DMS79 treated with DMSO at 0.1 percent for 48 hours (cell line): Measurements from ENCODE around the gene FOXP1.

Experiments
- DNase-seq: peaks from one replicate; lab custom pipeline; 2025; lab: John Stamatoyannopoulos, UW

FOXP1 gene

GRCh38 chr3:71142441-71143161 is 440.9 kb downstream of the FOXP1 start:
- DNase-seq: no peak

DNA sequence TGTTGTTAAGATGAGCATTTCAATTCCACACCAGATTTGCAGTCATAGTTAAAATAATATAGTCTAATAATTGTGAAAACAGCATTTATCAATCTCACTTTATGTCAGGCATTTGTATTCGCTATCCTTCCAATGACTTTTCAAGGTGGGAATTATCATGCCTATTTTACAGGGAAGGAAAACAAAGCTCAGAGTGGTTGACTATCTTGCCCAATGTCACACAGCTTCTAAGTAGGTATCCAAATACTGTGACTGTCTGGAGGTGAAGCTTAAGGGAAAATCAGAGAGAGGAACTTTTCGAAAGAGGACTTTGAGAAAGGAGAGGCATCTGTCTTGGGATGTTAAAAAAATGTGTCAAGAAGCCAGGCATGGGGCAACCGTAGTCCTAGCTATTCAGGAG is 443.1 kb downstream of the FOXP1 start:
- DNase-seq: no peak

- DNase-seq: no peak
These were observed 444.0 kb downstream of the FOXP1 start for GRCh38 chr3:71139496-71139895.

DNA sequence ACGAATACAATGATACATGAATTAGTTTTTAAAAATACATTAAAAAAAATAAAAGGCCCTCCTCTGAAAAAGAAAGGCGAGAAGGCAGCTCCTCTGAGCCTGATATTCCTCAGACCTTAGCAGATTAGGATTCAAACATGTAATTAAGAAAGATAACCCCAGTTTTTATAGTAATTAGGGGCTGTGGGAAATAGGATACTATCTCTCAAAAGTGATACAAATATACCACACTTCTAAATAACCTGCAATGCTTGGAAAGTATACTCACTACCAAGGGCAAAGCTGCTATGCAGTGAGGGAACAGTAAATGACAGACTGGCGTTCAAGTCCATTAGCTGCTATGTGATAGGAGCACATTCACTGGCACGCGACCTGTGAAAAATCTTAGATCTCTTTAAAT is 445.1 kb downstream of the FOXP1 start:
- DNase-seq: no peak

GRCh38 chr3:71136276-71136675 is 447.3 kb downstream of the FOXP1 start:
- DNase-seq: no peak

DNA sequence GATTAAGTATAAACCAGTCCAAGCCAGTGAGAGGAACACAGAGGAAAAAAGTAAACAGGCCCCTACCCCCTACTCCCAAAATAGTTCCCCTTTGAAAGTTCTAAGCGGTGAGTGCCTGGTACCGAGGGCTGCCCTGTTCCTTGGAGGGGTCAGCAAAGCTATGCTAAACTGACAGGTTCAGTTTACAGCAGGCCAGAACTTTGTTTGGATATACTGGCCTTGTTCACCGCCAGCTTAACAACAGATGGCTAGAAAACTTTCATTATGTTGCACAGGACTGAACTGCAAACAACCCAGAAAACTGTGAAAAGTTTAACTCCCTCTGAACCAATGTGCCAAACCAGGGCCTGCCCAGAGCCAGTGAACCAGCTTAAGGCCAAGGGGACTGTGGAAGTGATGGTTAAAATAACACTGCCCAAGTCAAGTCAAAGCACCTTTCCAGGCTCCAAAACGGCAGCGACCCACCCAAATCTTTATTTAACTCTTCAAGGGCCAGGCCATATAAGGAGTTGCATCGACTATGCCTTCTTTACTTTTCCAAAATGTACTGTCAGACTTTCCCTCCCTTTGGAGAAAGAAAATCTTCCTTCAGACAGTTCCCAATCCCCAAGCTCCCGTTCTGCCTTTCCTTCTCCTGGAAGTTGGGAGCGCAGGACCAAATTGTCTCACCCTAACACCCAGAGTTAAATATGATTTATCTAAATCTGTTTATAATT is 448.0 kb downstream of the FOXP1 start:
- no peak for DNase-seq

DNA sequence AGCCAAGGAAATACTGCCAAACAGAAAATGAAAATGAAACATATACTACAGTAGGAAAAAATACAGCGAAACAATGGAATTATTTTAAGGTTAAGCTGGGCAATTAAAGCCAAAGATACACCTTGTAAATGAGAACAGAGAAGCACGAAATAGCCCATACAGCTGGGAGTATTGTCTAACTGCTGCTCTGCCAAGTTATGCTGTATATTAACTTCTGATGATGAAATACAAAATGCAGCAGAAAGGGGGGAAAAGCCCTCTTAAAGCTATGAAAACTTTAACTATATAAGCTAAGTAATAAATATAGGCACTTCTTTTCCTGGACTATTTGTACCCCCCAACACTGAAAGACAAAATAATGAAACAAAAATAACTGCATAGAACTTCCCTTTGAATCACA is 449.0 kb downstream of the FOXP1 start:
- no peak for DNase-seq

- DNase-seq: no peak
These were observed 449.7 kb downstream of the FOXP1 start for GRCh38 chr3:71133865-71134264.

DNA sequence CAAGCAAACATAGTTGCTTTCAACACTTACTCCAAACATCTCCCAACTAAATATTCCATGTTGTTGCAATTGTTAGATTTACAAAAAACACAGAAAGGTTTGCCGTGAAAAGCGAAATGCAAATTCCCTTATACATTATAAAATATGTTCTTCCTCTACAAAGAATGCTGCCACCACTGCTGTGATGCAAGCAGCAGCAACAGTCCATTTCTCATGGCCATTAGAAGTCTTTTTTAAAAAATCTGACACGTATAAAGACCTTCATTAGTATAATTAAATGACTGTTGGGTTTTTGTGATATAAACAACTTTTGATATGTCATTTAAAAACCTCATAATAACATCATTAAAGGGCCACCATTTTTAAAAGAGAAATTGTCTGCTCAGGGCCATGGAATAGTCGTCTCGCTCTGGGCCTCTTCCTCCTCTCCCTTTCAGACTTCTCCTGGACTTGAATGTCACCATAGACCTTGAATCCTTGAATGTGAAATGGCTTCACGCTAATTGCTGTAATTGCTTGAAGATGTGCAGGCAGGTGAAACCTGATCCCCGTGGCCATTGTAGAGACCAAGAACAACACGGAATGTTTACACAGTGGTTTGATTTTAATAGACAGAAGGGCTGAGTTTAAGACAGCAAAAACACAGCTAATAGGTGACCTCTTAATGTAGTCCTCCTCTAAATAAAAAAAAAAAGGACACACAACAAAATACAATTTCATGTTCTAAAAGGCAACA is 450.4 kb downstream of the FOXP1 start:
- DNase-seq: peak; percentile 43

- no peak for DNase-seq
These were observed 451.9 kb downstream of the FOXP1 start for GRCh38 chr3:71131375-71132314.

- DNase-seq: peak; percentile 65
These were observed 452.8 kb downstream of the FOXP1 start for GRCh38 chr3:71130471-71131374.

DNA sequence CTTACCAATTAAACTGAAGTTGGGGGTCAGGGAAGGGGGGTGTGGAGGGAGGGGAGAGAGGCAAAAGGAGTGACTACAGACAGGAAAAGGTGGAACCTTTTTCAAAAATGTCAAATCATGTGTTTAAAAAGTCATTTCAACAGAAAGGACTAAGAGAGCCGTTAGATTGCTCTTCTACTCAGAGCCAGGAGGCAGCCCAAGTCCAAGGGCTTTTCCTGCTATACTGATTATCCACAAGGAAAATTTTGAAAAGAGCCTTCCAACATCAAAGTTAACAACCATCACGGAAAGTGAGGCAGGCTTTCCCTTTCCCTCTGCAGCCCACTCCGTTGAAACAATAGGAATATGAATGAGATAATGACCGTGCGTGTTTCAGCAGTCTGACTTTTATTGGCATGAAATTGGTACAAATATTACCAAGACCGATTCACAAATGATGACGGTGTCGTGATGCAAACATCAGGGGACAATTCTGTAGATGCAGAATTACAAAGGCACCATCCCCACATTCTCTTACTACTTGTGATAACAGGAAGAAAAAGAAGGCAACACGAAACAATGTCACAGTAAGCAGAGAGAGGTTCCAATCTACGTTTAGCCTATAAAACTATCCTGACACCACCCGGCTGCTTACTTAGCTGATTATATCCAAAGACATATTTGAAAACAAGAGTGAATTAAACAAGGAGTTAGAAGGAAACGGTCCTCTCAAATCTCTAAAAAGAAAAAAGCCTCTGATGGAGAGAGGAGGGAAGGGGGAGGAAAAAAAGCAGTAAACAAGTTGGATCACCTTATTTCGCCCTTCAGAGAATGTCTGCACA is 453.7 kb downstream of the FOXP1 start:
- no peak for DNase-seq

DNA sequence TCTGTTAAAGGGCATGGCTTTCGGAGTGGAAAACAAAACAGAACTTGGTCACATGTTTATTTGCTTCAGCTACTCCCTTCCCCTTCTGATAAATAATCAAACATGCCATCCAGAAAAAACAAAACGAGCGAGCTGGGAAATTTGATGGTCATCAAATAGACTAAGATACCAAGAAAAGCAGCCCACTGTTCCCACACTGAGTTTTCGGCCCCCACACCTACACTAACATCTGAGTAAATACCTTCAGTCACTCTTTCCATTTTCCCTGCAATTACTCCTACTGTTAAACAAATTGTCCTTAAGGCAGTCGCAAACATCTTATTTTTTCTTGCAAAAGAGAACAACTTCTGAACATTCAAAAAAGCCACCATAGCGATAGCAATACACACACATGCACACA is 454.6 kb downstream of the FOXP1 start:
- DNase-seq: no peak

DNA sequence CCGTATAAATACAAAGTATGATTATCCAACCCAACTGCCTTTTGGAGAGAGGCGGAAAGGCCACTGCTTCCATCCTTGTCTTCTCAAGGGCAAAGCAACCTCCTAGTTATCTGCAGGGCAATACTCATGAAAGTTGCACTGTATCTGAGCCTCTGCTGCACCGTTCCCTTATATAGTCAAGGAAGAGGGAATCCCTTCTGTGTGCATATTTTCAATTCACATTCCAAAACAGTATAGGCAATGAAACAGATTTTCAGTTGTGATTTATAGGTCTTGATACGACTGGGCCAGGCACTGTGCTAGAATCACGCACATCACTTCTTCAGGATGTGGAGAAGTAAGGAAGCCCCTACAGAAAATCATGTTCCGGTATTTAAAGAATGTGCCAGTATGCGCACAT is 455.7 kb downstream of the FOXP1 start:
- DNase-seq: no peak

GRCh38 chr3:71127052-71127831 is 456.3 kb downstream of the FOXP1 start:
- DNase-seq: no peak

DNA sequence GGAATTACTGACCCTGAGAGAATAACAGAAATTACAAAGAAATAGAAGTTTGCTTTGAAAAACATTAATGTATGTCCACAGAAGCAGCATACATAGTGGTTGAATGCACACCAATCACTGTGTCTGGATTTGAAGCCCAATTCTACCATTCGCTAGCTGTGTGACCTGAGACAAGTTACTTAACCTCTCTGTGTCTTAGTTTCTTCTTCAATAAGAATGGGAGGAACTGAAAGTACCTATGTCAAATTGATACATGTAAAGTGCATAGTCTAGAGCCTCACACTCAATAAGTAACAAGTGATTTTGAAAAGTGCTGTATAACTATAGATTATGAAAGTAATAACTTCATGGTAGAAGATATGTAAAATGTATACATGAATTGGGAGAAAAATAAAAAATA is 457.8 kb downstream of the FOXP1 start:
- DNase-seq: no peak

DNA sequence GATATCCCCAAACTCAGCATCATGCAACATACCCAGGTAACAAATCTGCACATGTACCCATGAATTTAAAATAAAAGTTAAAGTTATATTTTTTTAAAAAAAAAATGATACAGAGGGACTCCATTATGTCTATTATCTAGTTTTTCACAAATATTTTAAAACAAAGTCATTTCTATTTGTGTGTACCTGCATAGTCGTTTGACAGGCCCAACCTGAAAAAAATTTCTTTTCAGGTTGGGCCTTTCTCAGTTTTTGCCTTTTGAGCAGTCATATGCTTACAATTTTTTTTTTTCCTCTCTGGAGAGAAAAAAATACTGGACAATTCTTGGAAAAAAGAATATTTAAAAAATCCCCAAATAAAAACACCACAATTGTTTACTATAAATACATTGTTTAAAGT is 459.5 kb downstream of the FOXP1 start:
- no peak for DNase-seq

- no peak for DNase-seq
These were observed 460.9 kb downstream of the FOXP1 start for GRCh38 chr3:71122641-71123040.
